Smooth muscle cell (in vitro differentiated cells): ENCODE data around the gene C13orf46. TPM values are rescaled to one million over a fixed set of nuclear protein-coding genes. Genes with fewer than 3 reads are reported as not detected.

Experiments used
- DNase-seq: peaks from one replicate; lab custom pipeline; 2025; ENCODE audit not compliant: unreplicated experiment; lab: John Stamatoyannopoulos, UW
- H2AFZ ChIP-seq: fragments of 200-600 bp; sonication (generic); 2 replicates; pipeline ENCODE4 v1.6.0; 2016; ENCODE audit warnings: antibody characterized with exemption, low read depth, mild to moderate bottlenecking
- H3F3A ChIP-seq: fragments of 200-600 bp; sonication (generic); 2 replicates; pipeline ENCODE4 v1.6.0; 2017; ENCODE audit warnings: antibody characterized with exemption, low read depth
- H3K27ac ChIP-seq: fragments of 200-600 bp; sonication (generic); 2 replicates; pipeline ENCODE4 v1.5.1; 2016; ENCODE audit warnings: low read depth, mild to moderate bottlenecking
- H3K27me3 ChIP-seq: fragments of 200-600 bp; sonication (generic); 2 replicates; pipeline ENCODE4 v1.6.1; 2016; ENCODE audit warnings: low read depth, mild to moderate bottlenecking
- H3K36me3 ChIP-seq: fragments of 200-600 bp; sonication (generic); 2 replicates; pipeline ENCODE4 v1.5.1; 2016; ENCODE audit warnings: low read depth
- H3K4me1 ChIP-seq: fragments of 200-600 bp; sonication (generic); 2 replicates; pipeline ENCODE4 v1.5.1; 2016; ENCODE audit warnings: low read depth
- H3K4me2 ChIP-seq: fragments of 200-600 bp; sonication (generic); 2 replicates; pipeline ENCODE4 v1.6.0; 2016; ENCODE audit warnings: mild to moderate bottlenecking
- H3K4me3 ChIP-seq: fragments of 200-600 bp; sonication (generic); 2 replicates; pipeline ENCODE4 v1.5.1; 2016; ENCODE audit warnings: mild to moderate bottlenecking
- H3K79me2 ChIP-seq: fragments of 200-600 bp; sonication (generic); 2 replicates; pipeline ENCODE4 v1.6.0; 2016; ENCODE audit warnings: low read depth, mild to moderate bottlenecking
- H3K9ac ChIP-seq: fragments of 200-600 bp; sonication (generic); 2 replicates; pipeline ENCODE4 v1.6.0; 2016; ENCODE audit warnings: low read depth
- H3K9me3 ChIP-seq: fragments of 200-600 bp; sonication (generic); replicated peaks from 2 replicates; pipeline ENCODE4 v1.5.1; 2016; ENCODE audit warnings: low read depth
- H4K20me1 ChIP-seq: fragments of 200-600 bp; sonication (generic); 2 replicates; pipeline ENCODE4 v1.6.0; 2016; ENCODE audit warnings: low read depth
- WGBS: methylation state at CpG from one replicate; pipeline ENCODE4 v1.1.7; 2016; ENCODE audit warnings: low lambda C conversion rate; 5-methylcytosine and 5-hydroxymethylcytosine counted together
- polyA plus RNA-seq: library from polyadenylated mRNA; unstranded; fragments of >200 nt; fragmentation: Nextera tagmentation; extraction: Ambion mirVana; gene quantifications from 2 replicates; pipeline ENCODE4 v1.2.1, GENCODE V29; 2016
- total RNA-seq: library from RNA; depleted of rRNA; stranded (reverse); fragments of >200 nt; gene quantifications from 2 replicates; pipeline ENCODE4 v1.2.3, GENCODE V29; 2014
- TF ChIP-seq, protein P1 (sequence below): fragments of 200-600 bp; sonication (generic); IDR thresholded peaks from 2 replicates; pipeline ENCODE4 v1.5.1; 2017; ENCODE audit warnings: borderline replicate concordance, mild to moderate bottlenecking, antibody characterized with exemption; ENCODE audit not compliant: insufficient read depth, poor library complexity, severe bottlenecking

C13orf46 gene
- total and polyA plus RNA-seq, 2 experiments from 2014 or later, result 0.26 to 5.8 TPM

GRCh38 chr13:113967729-113968462 lies 6.0 kb downstream of the C13orf46 start:
- no peak overlapping the region for H3K9ac ChIP-seq
- TF ChIP-seq, protein P1, sequence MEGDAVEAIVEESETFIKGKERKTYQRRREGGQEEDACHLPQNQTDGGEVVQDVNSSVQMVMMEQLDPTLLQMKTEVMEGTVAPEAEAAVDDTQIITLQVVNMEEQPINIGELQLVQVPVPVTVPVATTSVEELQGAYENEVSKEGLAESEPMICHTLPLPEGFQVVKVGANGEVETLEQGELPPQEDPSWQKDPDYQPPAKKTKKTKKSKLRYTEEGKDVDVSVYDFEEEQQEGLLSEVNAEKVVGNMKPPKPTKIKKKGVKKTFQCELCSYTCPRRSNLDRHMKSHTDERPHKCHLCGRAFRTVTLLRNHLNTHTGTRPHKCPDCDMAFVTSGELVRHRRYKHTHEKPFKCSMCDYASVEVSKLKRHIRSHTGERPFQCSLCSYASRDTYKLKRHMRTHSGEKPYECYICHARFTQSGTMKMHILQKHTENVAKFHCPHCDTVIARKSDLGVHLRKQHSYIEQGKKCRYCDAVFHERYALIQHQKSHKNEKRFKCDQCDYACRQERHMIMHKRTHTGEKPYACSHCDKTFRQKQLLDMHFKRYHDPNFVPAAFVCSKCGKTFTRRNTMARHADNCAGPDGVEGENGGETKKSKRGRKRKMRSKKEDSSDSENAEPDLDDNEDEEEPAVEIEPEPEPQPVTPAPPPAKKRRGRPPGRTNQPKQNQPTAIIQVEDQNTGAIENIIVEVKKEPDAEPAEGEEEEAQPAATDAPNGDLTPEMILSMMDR, result no peak
- no peaks in the 10 kb centered on the region for H3F3A ChIP-seq
- H3K4me3 ChIP-seq, result no peak overlapping the region
- no peak for DNase-seq
- H3K27me3 ChIP-seq, result no peaks in the 10 kb centered on the region
- H3K9me3 ChIP-seq, result no peaks in the 10 kb centered on the region
- H3K36me3 ChIP-seq, result no peaks in the 10 kb centered on the region
- 95% methylated on average over 20 of the region's 20 CpGs for WGBS
- H4K20me1 ChIP-seq, result no peaks in the 10 kb centered on the region
- H3K27ac ChIP-seq, result no peak overlapping the region
- no peaks in the 10 kb centered on the region for H3K79me2 ChIP-seq
- no peak overlapping the region for H2AFZ ChIP-seq
- H3K4me2 ChIP-seq, result no peak overlapping the region
- H3K4me1 ChIP-seq, result no peaks in the 10 kb centered on the region

GRCh38 chr13:113967206-113967720 lies 6.6 kb downstream of the C13orf46 start:
- H3F3A ChIP-seq, result no peaks in the 10 kb centered on the region
- H2AFZ ChIP-seq, result no peak overlapping the region
- H3K9ac ChIP-seq, result no peak overlapping the region
- no peak overlapping the region for H3K4me2 ChIP-seq
- no peaks in the 10 kb centered on the region for H3K4me1 ChIP-seq
- no peaks in the 10 kb centered on the region for H3K9me3 ChIP-seq
- no peak for DNase-seq
- H3K27ac ChIP-seq, result no peak overlapping the region
- 92% methylated on average over 9 of the region's 9 CpGs for WGBS
- no peak overlapping the region for H3K4me3 ChIP-seq
- TF ChIP-seq, protein P1, result no peak
- no peaks in the 10 kb centered on the region for H3K27me3 ChIP-seq
- H3K36me3 ChIP-seq, result no peaks in the 10 kb centered on the region
- H3K79me2 ChIP-seq, result no peaks in the 10 kb centered on the region
- no peaks in the 10 kb centered on the region for H4K20me1 ChIP-seq

DNA sequence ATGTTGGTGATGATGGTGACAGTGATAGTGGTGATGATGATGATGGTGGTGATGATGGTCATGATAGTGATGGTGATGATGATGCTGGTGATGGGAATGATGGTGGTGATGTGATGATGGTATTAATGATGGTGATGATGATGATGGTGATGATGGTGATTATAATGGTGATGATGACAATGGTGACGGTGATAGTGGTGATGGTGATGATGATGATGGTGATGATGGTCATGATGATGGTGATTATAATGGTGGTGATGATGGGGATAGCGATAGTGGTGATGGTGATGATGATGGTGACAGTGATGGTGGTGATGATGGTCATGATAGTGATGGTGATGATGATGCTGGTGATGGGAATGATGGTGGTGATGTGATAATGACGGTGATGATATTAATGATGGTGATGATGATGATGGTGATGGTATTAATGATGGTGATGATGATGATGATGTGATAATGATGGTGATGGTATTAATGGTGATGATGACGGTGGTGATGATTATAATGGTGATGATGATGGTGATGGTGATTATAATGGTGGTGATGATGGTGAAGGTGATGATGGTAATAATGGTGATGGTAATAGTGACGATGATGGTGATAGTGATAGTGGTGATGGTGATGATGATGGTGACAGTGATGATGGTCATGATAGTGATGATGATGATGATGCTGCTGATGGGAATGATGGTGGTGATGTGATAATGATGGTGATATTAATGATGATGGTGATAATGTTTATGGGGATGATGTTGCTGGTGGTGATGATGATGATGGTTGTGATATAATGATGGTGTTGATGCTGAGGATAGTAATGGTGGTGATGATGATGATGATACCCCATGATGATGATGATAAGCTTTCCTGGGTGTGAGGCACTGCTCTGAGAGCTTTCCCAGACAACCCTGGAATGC lies 7.7 kb downstream of the C13orf46 start:
- Histone ChIP-seq H4K20me1 (no peaks in the 10 kb centered on the region), H3K27ac (no peak overlapping the region), H3K79me2 (no peaks in the 10 kb centered on the region), H3K4me2 (no peak overlapping the region), H3F3A (no peaks in the 10 kb centered on the region), H3K9ac (no peak overlapping the region), H2AFZ (no peak overlapping the region), H3K4me1 (no peaks in the 10 kb centered on the region), H3K4me3 (no peak overlapping the region), H3K36me3 (no peaks in the 10 kb centered on the region), H3K27me3 (no peaks in the 10 kb centered on the region), H3K9me3 (no peaks in the 10 kb centered on the region)
- WGBS, result 95% methylated on average over 5 of the region's 5 CpGs
- no peak for DNase-seq
- TF ChIP-seq, protein P1, result no peak
